ENCODE data around the gene NAA80.

NAA80 gene

DNA sequence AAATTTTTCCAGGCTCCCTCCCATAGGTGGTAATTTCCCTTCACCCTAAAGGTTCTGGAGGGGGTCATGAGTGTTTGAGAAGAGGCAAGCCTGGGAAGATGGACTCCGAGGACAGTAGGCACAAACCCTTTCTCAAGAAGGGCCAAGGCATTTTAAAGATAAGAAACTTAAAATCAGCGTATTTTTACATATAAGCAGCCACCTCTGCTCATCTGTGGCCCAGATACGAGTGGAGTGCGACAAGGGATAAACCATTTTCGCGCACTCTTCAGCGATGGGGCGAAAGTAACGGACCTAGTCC, 40.9 kb upstream of the NAA80 start:
- Histone ChIP-seq H3K27ac (ENCODE audit: low read depth, low read length) (peak overlapping the region; percentile 13), H3K9ac (ENCODE audit: low read length in 5 of 5) (peak overlapping the region in 4 of 5 donors; percentile 22 to 82 (median 38)), H3K4me1 (ENCODE audit: control insufficient read depth in 5 of 5, insufficient read depth in 5 of 5, low read length in 5 of 5) (peaks cover 7 to 67% (median 62%) of the 10 kb centered on the region in 5 donors), H3K36me3 (ENCODE audit: control insufficient read depth in 5 of 5, insufficient read depth in 5 of 5, low read length in 5 of 5) (no peaks in the 10 kb centered on the region), H3K4me3 (ENCODE audit: low read depth in 1 of 5, low read length in 5 of 5) (peak overlapping the region; percentile 58 to 72 (median 71)), H3K9me3 (ENCODE audit: control insufficient read depth in 5 of 5, low read length in 5 of 5) (no peaks in the 10 kb centered on the region), H3K27me3 (ENCODE audit: control insufficient read depth in 5 of 5, insufficient read depth in 4 of 5, low read length in 5 of 5) (no peaks in the 10 kb centered on the region)

DNA sequence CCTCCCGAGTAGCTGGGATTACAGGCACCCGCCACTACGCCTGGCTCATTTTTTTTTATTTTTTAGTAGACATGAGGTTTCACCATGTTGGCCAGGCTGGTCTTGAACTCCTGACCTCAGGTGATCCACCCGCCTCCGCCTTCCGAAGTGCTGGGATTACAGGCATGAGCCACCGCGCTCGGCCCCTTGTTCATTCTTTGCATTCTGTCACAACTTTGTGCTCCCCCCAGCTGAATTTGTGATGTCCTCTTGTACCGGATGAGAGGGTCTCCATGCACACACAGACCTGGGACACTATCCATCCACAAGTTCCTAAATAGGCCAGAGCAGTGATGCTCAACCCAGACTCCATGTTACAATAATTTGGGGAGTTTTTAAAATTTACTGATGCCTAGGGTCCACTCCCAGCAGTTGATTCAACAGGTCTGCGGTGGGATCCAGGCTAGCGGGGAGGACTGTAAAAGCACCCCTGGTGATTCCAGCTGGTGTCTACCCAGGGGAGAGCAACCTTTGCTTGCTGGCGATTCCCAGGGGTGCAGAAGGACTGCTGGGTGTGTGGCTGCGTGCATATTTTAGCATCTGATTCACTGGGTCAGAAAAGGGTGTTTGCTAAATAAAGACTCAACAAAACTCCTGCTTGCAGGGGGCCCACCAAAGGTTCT, 40.4 kb upstream of the NAA80 start:
- no peaks in the 10 kb centered on the region for H3K27me3 ChIP-seq (ENCODE audit: control insufficient read depth in 5 of 5, insufficient read depth in 4 of 5, low read length in 5 of 5)
- H3K4me1 ChIP-seq (ENCODE audit: control insufficient read depth in 5 of 5, insufficient read depth in 5 of 5, low read length in 5 of 5): peaks cover 6 to 68% (median 65%) of the 10 kb centered on the region in 5 donors
- H3K36me3 ChIP-seq (ENCODE audit: control insufficient read depth in 5 of 5, insufficient read depth in 5 of 5, low read length in 5 of 5): no peaks in the 10 kb centered on the region
- H3K27ac ChIP-seq (ENCODE audit: low read depth, low read length): peak overlapping the region; percentile 92
- H3K4me3 ChIP-seq (ENCODE audit: low read depth in 1 of 5, low read length in 5 of 5): peak overlapping the region; percentile 58 to 72 (median 71)
- peak overlapping the region in 4 of 5 donors; percentile 22 to 82 (median 38) for H3K9ac ChIP-seq (ENCODE audit: low read length in 5 of 5)
- H3K9me3 ChIP-seq (ENCODE audit: control insufficient read depth in 5 of 5, low read length in 5 of 5): no peaks in the 10 kb centered on the region

- peaks cover 10 to 75% (median 72%) of the 10 kb centered on the region in 5 donors for H3K4me1 ChIP-seq (ENCODE audit: control insufficient read depth in 5 of 5, insufficient read depth in 5 of 5, low read length in 5 of 5)
- H3K27ac ChIP-seq (ENCODE audit: low read depth, low read length): peak overlapping the region; percentile 92
- H3K27me3 ChIP-seq (ENCODE audit: control insufficient read depth in 5 of 5, insufficient read depth in 4 of 5, low read length in 5 of 5): no peaks in the 10 kb centered on the region
- H3K9ac ChIP-seq (ENCODE audit: low read length in 5 of 5): peak overlapping the region in 3 of 5 donors; percentile 16 to 60 (median 16)
- H3K4me3 ChIP-seq (ENCODE audit: low read depth in 1 of 5, low read length in 5 of 5): peak overlapping the region; percentile 14 to 86 (median 56)
- no peaks in the 10 kb centered on the region for H3K9me3 ChIP-seq (ENCODE audit: control insufficient read depth in 5 of 5, low read length in 5 of 5)
- H3K36me3 ChIP-seq (ENCODE audit: control insufficient read depth in 5 of 5, insufficient read depth in 5 of 5, low read length in 5 of 5): no peaks in the 10 kb centered on the region
Observed at GRCh38 chr3:50338965-50339364, 39.8 kb upstream of the NAA80 start.

GRCh38 chr3:50337175-50337861, 38.1 kb upstream of the NAA80 start:
- Histone ChIP-seq H3K4me3 (ENCODE audit: low read depth in 1 of 5, low read length in 5 of 5) (peak overlapping the region; percentile 40 to 92 (median 85)), H3K27ac (ENCODE audit: low read depth, low read length) (peak overlapping the region; percentile 92), H3K9ac (ENCODE audit: low read length in 5 of 5) (peak overlapping the region in 4 of 5 donors; percentile 80 to 94 (median 87)), H3K27me3 (ENCODE audit: control insufficient read depth in 5 of 5, insufficient read depth in 4 of 5, low read length in 5 of 5) (no peaks in the 10 kb centered on the region), H3K4me1 (ENCODE audit: control insufficient read depth in 5 of 5, insufficient read depth in 5 of 5, low read length in 5 of 5) (peaks cover 17 to 86% (median 83%) of the 10 kb centered on the region in 5 donors), H3K9me3 (ENCODE audit: control insufficient read depth in 5 of 5, low read length in 5 of 5) (no peaks in the 10 kb centered on the region), H3K36me3 (ENCODE audit: control insufficient read depth in 5 of 5, insufficient read depth in 5 of 5, low read length in 5 of 5) (peaks cover 0 to 4% (median under 1%) of the 10 kb centered on the region in 5 donors)

- Histone ChIP-seq H3K4me3 (ENCODE audit: low read depth in 1 of 5, low read length in 5 of 5) (peak overlapping the region; percentile 75 to 92 (median 86)), H3K4me1 (ENCODE audit: control insufficient read depth in 5 of 5, insufficient read depth in 5 of 5, low read length in 5 of 5) (peaks cover 17 to 85% (median 78%) of the 10 kb centered on the region in 5 donors), H3K27me3 (ENCODE audit: control insufficient read depth in 5 of 5, insufficient read depth in 4 of 5, low read length in 5 of 5) (no peaks in the 10 kb centered on the region), H3K9ac (ENCODE audit: low read length in 5 of 5) (peak overlapping the region; percentile 71 to 94 (median 92)), H3K9me3 (ENCODE audit: control insufficient read depth in 5 of 5, low read length in 5 of 5) (no peaks in the 10 kb centered on the region), H3K27ac (ENCODE audit: low read depth, low read length) (peak overlapping the region; percentile 92), H3K36me3 (ENCODE audit: control insufficient read depth in 5 of 5, insufficient read depth in 5 of 5, low read length in 5 of 5) (peaks cover 0 to 11% (median 7%) of the 10 kb centered on the region in 5 donors)
Observed at GRCh38 chr3:50336452-50337174, 37.4 kb upstream of the NAA80 start.

- Histone ChIP-seq H3K27me3 (ENCODE audit: control insufficient read depth in 5 of 5, insufficient read depth in 4 of 5, low read length in 5 of 5) (no peaks in the 10 kb centered on the region), H3K9me3 (ENCODE audit: control insufficient read depth in 5 of 5, low read length in 5 of 5) (no peaks in the 10 kb centered on the region), H3K4me3 (ENCODE audit: low read depth in 1 of 5, low read length in 5 of 5) (peak overlapping the region in 4 of 5 donors; percentile 0 to 50 (median 26)), H3K9ac (ENCODE audit: low read length in 5 of 5) (peak overlapping the region; percentile 23 to 53 (median 32)), H3K4me1 (ENCODE audit: control insufficient read depth in 5 of 5, insufficient read depth in 5 of 5, low read length in 5 of 5) (peaks cover 17 to 64% (median 58%) of the 10 kb centered on the region in 5 donors), H3K36me3 (ENCODE audit: control insufficient read depth in 5 of 5, insufficient read depth in 5 of 5, low read length in 5 of 5) (peaks cover 4 to 32% (median 28%) of the 10 kb centered on the region in 5 donors), H3K27ac (ENCODE audit: low read depth, low read length) (peak overlapping the region; percentile 92)
Observed at GRCh38 chr3:50334339-50335075, 35.3 kb upstream of the NAA80 start.

- H3K4me1 ChIP-seq (ENCODE audit: control insufficient read depth in 5 of 5, insufficient read depth in 5 of 5, low read length in 5 of 5): peaks cover 17 to 58% (median 53%) of the 10 kb centered on the region in 5 donors
- H3K27ac ChIP-seq (ENCODE audit: low read depth, low read length): peak overlapping the region; percentile 92
- peak overlapping the region in 3 of 5 donors; percentile 0 to 50 (median 16) for H3K4me3 ChIP-seq (ENCODE audit: low read depth in 1 of 5, low read length in 5 of 5)
Observed at GRCh38 chr3:50333744-50334328, 34.6 kb upstream of the NAA80 start.

GRCh38 chr3:50331364-50331907, 32.2 kb upstream of the NAA80 start:
- no peak overlapping the region for H3K27ac ChIP-seq (ENCODE audit: low read depth, low read length)
- H3K4me1 ChIP-seq (ENCODE audit: control insufficient read depth in 5 of 5, insufficient read depth in 5 of 5, low read length in 5 of 5): peaks cover 16 to 58% (median 54%) of the 10 kb centered on the region in 5 donors
- H3K36me3 ChIP-seq (ENCODE audit: control insufficient read depth in 5 of 5, insufficient read depth in 5 of 5, low read length in 5 of 5): peaks cover 4 to 36% (median 31%) of the 10 kb centered on the region in 5 donors
- H3K9ac ChIP-seq (ENCODE audit: low read length in 5 of 5): no peak overlapping the region
- no peaks in the 10 kb centered on the region for H3K27me3 ChIP-seq (ENCODE audit: control insufficient read depth in 5 of 5, insufficient read depth in 4 of 5, low read length in 5 of 5)
- H3K4me3 ChIP-seq (ENCODE audit: low read depth in 1 of 5, low read length in 5 of 5): no peak overlapping the region
- no peaks in the 10 kb centered on the region for H3K9me3 ChIP-seq (ENCODE audit: control insufficient read depth in 5 of 5, low read length in 5 of 5)

More at GRCh38 chr3:50333744-50334328, 34.6 kb upstream of the NAA80 start:
- H3K9me3 ChIP-seq (ENCODE audit: control insufficient read depth in 5 of 5, low read length in 5 of 5): no peaks in the 10 kb centered on the region
- no peaks in the 10 kb centered on the region for H3K27me3 ChIP-seq (ENCODE audit: control insufficient read depth in 5 of 5, insufficient read depth in 4 of 5, low read length in 5 of 5)
- H3K9ac ChIP-seq (ENCODE audit: low read length in 5 of 5): peak overlapping the region; percentile 23 to 53 (median 39)
- peaks cover 4 to 36% (median 31%) of the 10 kb centered on the region in 5 donors for H3K36me3 ChIP-seq (ENCODE audit: control insufficient read depth in 5 of 5, insufficient read depth in 5 of 5, low read length in 5 of 5)

GRCh38 chr3:50330330-50330729, 31.1 kb upstream of the NAA80 start:
- Histone ChIP-seq H3K27ac (ENCODE audit: low read depth, low read length) (no peak overlapping the region), H3K4me1 (ENCODE audit: control insufficient read depth in 5 of 5, insufficient read depth in 5 of 5, low read length in 5 of 5) (peaks cover 15 to 52% (median 46%) of the 10 kb centered on the region in 5 donors), H3K36me3 (ENCODE audit: control insufficient read depth in 5 of 5, insufficient read depth in 5 of 5, low read length in 5 of 5) (peaks cover 4 to 47% (median 40%) of the 10 kb centered on the region in 5 donors), H3K4me3 (ENCODE audit: low read depth in 1 of 5, low read length in 5 of 5) (no peak overlapping the region), H3K9ac (ENCODE audit: low read length in 5 of 5) (no peak overlapping the region), H3K27me3 (ENCODE audit: control insufficient read depth in 5 of 5, insufficient read depth in 4 of 5, low read length in 5 of 5) (no peaks in the 10 kb centered on the region), H3K9me3 (ENCODE audit: control insufficient read depth in 5 of 5, low read length in 5 of 5) (no peaks in the 10 kb centered on the region)

All from subcutaneous abdominal adipose tissue (tissue), 5 donors.